Activated CD4-positive, alpha-beta memory T cell treated with anti-CD3 and anti-CD28 coated beads for 36 hours (primary cell): ENCODE measurements around the gene XPO1. TPM values are rescaled to one million over a fixed set of nuclear protein-coding genes. Genes with fewer than 3 reads are reported as not detected.

ENCODE experiments used
- CTCF ChIA-PET: fragments of 350-600 bp; sonication (Branson Sonifier 250); formaldehyde crosslinking; loops from one replicate; lab custom pipeline; 2021; ENCODE audit warnings: antibody characterized with exemption, inconsistent platforms; lab: Charles Lee
- POLR2A ChIA-PET: fragments of 350-600 bp; sonication (Branson Sonifier 250); formaldehyde crosslinking; loops from one replicate; lab custom pipeline; 2021; ENCODE audit warnings: antibody characterized with exemption; lab: Charles Lee
- DNase-seq: peaks from one replicate; pipeline ENCODE4 v3.0.0-alpha.2; 2020
- H3K27ac Mint-ChIP-seq: one replicate; pipeline ENCODE4 v1.8.0; 2021; ENCODE audit warnings: mixed read lengths
- H3K27me3 Mint-ChIP-seq: one replicate; pipeline ENCODE4 v1.8.0; 2021; ENCODE audit warnings: mixed read lengths
- H3K36me3 Mint-ChIP-seq: one replicate; pipeline ENCODE4 v1.8.0; 2021; ENCODE audit warnings: mixed read lengths
- H3K4me1 Mint-ChIP-seq: one replicate; pipeline ENCODE4 v1.8.0; 2021; ENCODE audit warnings: low read depth, mixed read lengths
- H3K4me3 Mint-ChIP-seq: one replicate; pipeline ENCODE4 v1.8.0; 2021; ENCODE audit warnings: mild to moderate bottlenecking, mixed read lengths
- H3K9me3 Mint-ChIP-seq: one replicate; pipeline ENCODE4 v1.8.0; 2021; ENCODE audit warnings: mixed read lengths
- intact Hi-C: fragments of 100-400 bp; cut with micrococcal nuclease; formaldehyde crosslinking; loops from one replicate; pipeline ENCODE4 v1.15.1; 2023
- total RNA-seq, 2 experiments: library from RNA; stranded (reverse); gene quantifications; one replicate each; pipeline ENCODE4 v1.2.3, GENCODE V29; 2021

XPO1 gene
- total RNA-seq, 2 experiments from 2014 or later = 191 to 198 TPM

- ChIA-PET POLR2A (no interaction called here), CTCF (interaction anchor here (1.0 kb wide), 1 partner anchor 357 kb away, joined by 3 read pairs; no protein-coding TSS in a partner anchor)
- no peak for DNase-seq
- H3K36me3 Mint-ChIP-seq = peaks cover 20% of the 10 kb centered on the region
- H3K4me3 Mint-ChIP-seq = peak overlapping the region; percentile 97
- intact Hi-C loops = loop anchor here (5.0 to 10.0 kb wide), 5 partner anchors 43 to 1170 kb away; partner anchors contain the start of genes EHBP1, PAPOLG and REL
- peaks cover 2% of the 10 kb centered on the region for H3K9me3 Mint-ChIP-seq
- H3K4me1 Mint-ChIP-seq = peaks cover 52% of the 10 kb centered on the region
- H3K27ac Mint-ChIP-seq = no peak overlapping the region
- peaks cover 3% of the 10 kb centered on the region for H3K27me3 Mint-ChIP-seq
Observed at GRCh38 chr2:61534926-61535325, 3.2 kb downstream of the XPO1 start.

- Mint-ChIP-seq H3K27ac (no peak overlapping the region), H3K4me1 (peaks cover 55% of the 10 kb centered on the region), H3K4me3 (no peak overlapping the region), H3K36me3 (peaks cover 16% of the 10 kb centered on the region), H3K9me3 (no peaks in the 10 kb centered on the region), H3K27me3 (no peaks in the 10 kb centered on the region)
- intact Hi-C loops = loop anchor here (10.0 kb wide), 2 partner anchors 206 to 1174 kb away; partner anchors contain the start of gene EHBP1
- DNase-seq = no peak
- CTCF ChIA-PET = interaction anchor here (0.7 kb wide), 1 partner anchor 163 kb away, joined by 3 read pairs; no protein-coding TSS in a partner anchor
- POLR2A ChIA-PET = no interaction called here
Observed at GRCh38 chr2:61530749-61531148, 7.4 kb downstream of the XPO1 start.

GRCh38 chr2:61529944-61530735 lies 8.0 kb downstream of the XPO1 start:
- peaks cover 16% of the 10 kb centered on the region for H3K36me3 Mint-ChIP-seq
- no peak for DNase-seq
- no peaks in the 10 kb centered on the region for H3K9me3 Mint-ChIP-seq
- no peaks in the 10 kb centered on the region for H3K27me3 Mint-ChIP-seq
- H3K4me1 Mint-ChIP-seq = peaks cover 50% of the 10 kb centered on the region
- H3K27ac Mint-ChIP-seq = no peak overlapping the region
- intact Hi-C loops = loop anchor here (10.0 kb wide), 2 partner anchors 205 to 1175 kb away; partner anchors contain the start of gene EHBP1
- POLR2A ChIA-PET = no interaction called here
- no peak overlapping the region for H3K4me3 Mint-ChIP-seq
- CTCF ChIA-PET = interaction anchor here (0.7 kb wide), 1 partner anchor 163 kb away, joined by 3 read pairs; no protein-coding TSS in a partner anchor

GRCh38 chr2:61520261-61520660 lies 17.9 kb downstream of the XPO1 start:
- Mint-ChIP-seq H3K9me3 (no peaks in the 10 kb centered on the region), H3K27me3 (no peaks in the 10 kb centered on the region), H3K4me1 (peaks cover 21% of the 10 kb centered on the region), H3K4me3 (no peak overlapping the region), H3K36me3 (peaks cover 34% of the 10 kb centered on the region), H3K27ac (no peak overlapping the region)
- ChIA-PET CTCF (no interaction called here), POLR2A (no interaction called here)
- intact Hi-C loops = no loop called here
- no peak for DNase-seq

- no peaks in the 10 kb centered on the region for H3K27me3 Mint-ChIP-seq
Observed at GRCh38 chr2:61512768-61513398, 25.3 kb downstream of the XPO1 start.

GRCh38 chr2:61510674-61511671 lies 27.2 kb downstream of the XPO1 start:
- no peaks in the 10 kb centered on the region for H3K27me3 Mint-ChIP-seq
- peaks cover 4% of the 10 kb centered on the region for H3K4me1 Mint-ChIP-seq
- CTCF ChIA-PET = no interaction called here
- intact Hi-C loops = no loop called here
- H3K27ac Mint-ChIP-seq = no peak overlapping the region
- H3K4me3 Mint-ChIP-seq = no peak overlapping the region
- POLR2A ChIA-PET = no interaction called here
- peaks cover 36% of the 10 kb centered on the region for H3K36me3 Mint-ChIP-seq
- DNase-seq = no peak
- H3K9me3 Mint-ChIP-seq = no peaks in the 10 kb centered on the region

More at GRCh38 chr2:61512768-61513398, 25.3 kb downstream of the XPO1 start:
- no peak overlapping the region for H3K27ac Mint-ChIP-seq
- no peak for DNase-seq
- intact Hi-C loops = no loop called here
- POLR2A ChIA-PET = interaction anchor here (0.7 kb wide), 1 partner anchor 634 kb away, joined by 4 read pairs; no protein-coding TSS in a partner anchor
- H3K4me3 Mint-ChIP-seq = no peak overlapping the region
- no peaks in the 10 kb centered on the region for H3K9me3 Mint-ChIP-seq
- H3K36me3 Mint-ChIP-seq = peaks cover 39% of the 10 kb centered on the region
- CTCF ChIA-PET = no interaction called here
- H3K4me1 Mint-ChIP-seq = peaks cover 4% of the 10 kb centered on the region

GRCh38 chr2:61504949-61505348 lies 33.2 kb downstream of the XPO1 start:
- POLR2A ChIA-PET = no interaction called here
- no peak for DNase-seq
- Mint-ChIP-seq H3K27me3 (no peaks in the 10 kb centered on the region), H3K36me3 (peaks cover 20% of the 10 kb centered on the region), H3K27ac (no peak overlapping the region), H3K4me1 (no peaks in the 10 kb centered on the region), H3K4me3 (no peak overlapping the region), H3K9me3 (no peaks in the 10 kb centered on the region)
- intact Hi-C loops = no loop called here
- CTCF ChIA-PET = no interaction called here

- no peak for DNase-seq
- H3K4me1 Mint-ChIP-seq = peaks cover 11% of the 10 kb centered on the region
- intact Hi-C loops = no loop called here
- CTCF ChIA-PET = no interaction called here
- H3K9me3 Mint-ChIP-seq = no peaks in the 10 kb centered on the region
- no peaks in the 10 kb centered on the region for H3K27me3 Mint-ChIP-seq
- POLR2A ChIA-PET = no interaction called here
- no peak overlapping the region for H3K4me3 Mint-ChIP-seq
- peaks cover 39% of the 10 kb centered on the region for H3K36me3 Mint-ChIP-seq
- H3K27ac Mint-ChIP-seq = no peak overlapping the region
Observed at GRCh38 chr2:61499060-61499459, 39.1 kb downstream of the XPO1 start.

GRCh38 chr2:61493523-61493942 lies 44.6 kb downstream of the XPO1 start:
- intact Hi-C loops = loop anchor here (5.0 kb wide), 1 partner anchor 44 kb away; the partner anchor contains the start of gene XPO1
- POLR2A ChIA-PET = interaction anchor here (1.2 kb wide), 1 partner anchor 45 kb away, joined by 4 read pairs; the partner anchor contains the start of gene XPO1

GRCh38 chr2:61492476-61492875 lies 45.7 kb downstream of the XPO1 start:
- H3K27ac Mint-ChIP-seq = peak overlapping the region; percentile 13
- POLR2A ChIA-PET = interaction anchor here (1.2 kb wide), 1 partner anchor 46 kb away, joined by 4 read pairs; the partner anchor contains the start of gene XPO1

More at GRCh38 chr2:61493523-61493942, 44.6 kb downstream of the XPO1 start:
- CTCF ChIA-PET = interaction anchor here (1.6 kb wide), 1 partner anchor 67 kb away, joined by 10 read pairs; no protein-coding TSS in a partner anchor
- Mint-ChIP-seq H3K4me3 (no peak overlapping the region), H3K27me3 (no peaks in the 10 kb centered on the region), H3K27ac (peak overlapping the region; percentile 81), H3K9me3 (no peaks in the 10 kb centered on the region), H3K36me3 (peaks cover 50% of the 10 kb centered on the region), H3K4me1 (peaks cover 20% of the 10 kb centered on the region)
- DNase-seq = no peak

GRCh38 chr2:61485281-61485680 lies 52.9 kb downstream of the XPO1 start:
- Mint-ChIP-seq H3K4me3 (no peak overlapping the region), H3K4me1 (no peaks in the 10 kb centered on the region), H3K27ac (no peak overlapping the region), H3K27me3 (no peaks in the 10 kb centered on the region), H3K9me3 (no peaks in the 10 kb centered on the region), H3K36me3 (peaks cover 54% of the 10 kb centered on the region)
- ChIA-PET CTCF (no interaction called here), POLR2A (no interaction called here)
- no peak for DNase-seq
- intact Hi-C loops = no loop called here

More at GRCh38 chr2:61492476-61492875, 45.7 kb downstream of the XPO1 start:
- Mint-ChIP-seq H3K36me3 (peaks cover 50% of the 10 kb centered on the region), H3K4me1 (peaks cover 20% of the 10 kb centered on the region), H3K9me3 (no peaks in the 10 kb centered on the region), H3K4me3 (no peak overlapping the region), H3K27me3 (no peaks in the 10 kb centered on the region)
- intact Hi-C loops = loop anchor here (5.0 kb wide), 1 partner anchor 45 kb away; the partner anchor contains the start of gene XPO1
- CTCF ChIA-PET = interaction anchor here (0.7 to 1.6 kb wide), 2 partner anchors 66 to 179 kb away, joined by 3 to 10 read pairs; no protein-coding TSS in a partner anchor
- no peak for DNase-seq
